ENCODE measurements around the gene MPC2. TPM values are rescaled to one million over a fixed set of nuclear protein-coding genes. Genes with fewer than 3 reads are reported as not detected.

The MPC2 gene
- total and polyA plus RNA-seq, 3 donors from 2014 or later, result 106 to 596 (median 185) TPM

DNA sequence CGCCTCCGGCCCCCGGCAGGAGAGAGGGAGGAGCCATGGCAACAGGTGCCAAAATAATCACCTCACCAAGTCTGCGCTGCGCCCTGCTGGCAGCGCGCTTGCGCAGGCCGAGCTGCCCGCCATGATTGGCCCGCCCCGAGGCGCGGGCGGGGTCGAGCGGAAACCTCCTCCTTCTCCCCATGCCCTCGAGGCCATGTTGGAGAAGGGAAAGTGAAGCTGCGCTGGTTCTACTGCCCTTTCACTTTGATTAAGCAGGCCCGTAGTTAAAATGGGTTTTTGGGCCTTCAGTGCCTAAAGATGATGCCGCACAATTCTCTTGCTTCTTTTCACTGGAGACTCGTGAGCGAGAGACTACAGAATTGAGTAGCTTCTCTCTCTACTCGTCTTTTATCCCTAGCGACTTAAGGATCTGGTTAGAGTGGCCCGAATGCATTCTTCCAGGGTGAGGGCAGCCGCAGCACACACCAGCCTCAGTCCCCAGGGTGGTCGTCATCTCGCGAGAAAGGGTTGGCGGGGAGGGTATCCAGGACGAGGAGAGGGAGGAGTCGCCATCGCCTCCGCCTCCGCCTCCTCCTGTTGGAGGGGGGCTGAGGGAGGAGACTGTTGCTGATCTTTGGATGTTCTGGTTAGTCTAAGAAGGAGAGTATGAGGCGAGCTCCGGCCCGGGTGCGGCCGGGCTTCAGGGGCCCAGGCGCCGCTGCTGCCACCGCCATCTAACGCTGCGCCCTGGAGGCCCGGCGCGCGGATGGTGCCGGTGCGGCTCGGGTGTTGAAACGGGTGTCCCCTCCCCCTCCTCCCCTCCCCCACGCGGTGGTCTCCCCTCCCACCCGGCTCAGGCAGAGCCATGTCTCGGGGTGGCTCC lies 573 bp downstream of the MPC2 start, which contains the start of gene DCAF6:
Gene DCAF6 (plus strand): TSS at position 616 of the 862 bp plus-strand sequence. CDS start 229 bp downstream, at position 845.
- Histone ChIP-seq H3K36me3 (ENCODE audit: low read depth, missing control alignments) (no peaks in the 10 kb centered on the region), H3K27ac (peak within 1 kb of the TSS; percentile 94 to 99), H3K9me3 (no peaks in the 10 kb centered on the region), H3K4me3 (peak within 1 kb of the TSS; percentile 94 to 96), H3K4me1 (peaks cover 22% of the 10 kb centered on the region), H3K27me3 (no peaks in the 10 kb centered on the region)
- TF ChIP-seq, protein P1, sequence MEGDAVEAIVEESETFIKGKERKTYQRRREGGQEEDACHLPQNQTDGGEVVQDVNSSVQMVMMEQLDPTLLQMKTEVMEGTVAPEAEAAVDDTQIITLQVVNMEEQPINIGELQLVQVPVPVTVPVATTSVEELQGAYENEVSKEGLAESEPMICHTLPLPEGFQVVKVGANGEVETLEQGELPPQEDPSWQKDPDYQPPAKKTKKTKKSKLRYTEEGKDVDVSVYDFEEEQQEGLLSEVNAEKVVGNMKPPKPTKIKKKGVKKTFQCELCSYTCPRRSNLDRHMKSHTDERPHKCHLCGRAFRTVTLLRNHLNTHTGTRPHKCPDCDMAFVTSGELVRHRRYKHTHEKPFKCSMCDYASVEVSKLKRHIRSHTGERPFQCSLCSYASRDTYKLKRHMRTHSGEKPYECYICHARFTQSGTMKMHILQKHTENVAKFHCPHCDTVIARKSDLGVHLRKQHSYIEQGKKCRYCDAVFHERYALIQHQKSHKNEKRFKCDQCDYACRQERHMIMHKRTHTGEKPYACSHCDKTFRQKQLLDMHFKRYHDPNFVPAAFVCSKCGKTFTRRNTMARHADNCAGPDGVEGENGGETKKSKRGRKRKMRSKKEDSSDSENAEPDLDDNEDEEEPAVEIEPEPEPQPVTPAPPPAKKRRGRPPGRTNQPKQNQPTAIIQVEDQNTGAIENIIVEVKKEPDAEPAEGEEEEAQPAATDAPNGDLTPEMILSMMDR (IDR thresholded peaks at IDR 0.05), result no peak
- TF ChIP-seq POLR2A (IDR thresholded peaks at IDR 0.05), result peak; percentile 41
- intact Hi-C loops (cut with DNase I; ENCODE audit: low total_unique reads), result no loop called here
- DNase-seq, result peak; percentile 97
- WGBS, 2 donors, result 0 to 1% methylated on average over 29 to 52 of the region's 58 CpGs

- DNase-seq, result peak; percentile 43
- Histone ChIP-seq H3K4me3 (peak overlapping the region; percentile 94 to 96), H3K9me3 (no peaks in the 10 kb centered on the region), H3K36me3 (ENCODE audit: low read depth, missing control alignments) (no peaks in the 10 kb centered on the region), H3K4me1 (peaks cover 22% of the 10 kb centered on the region), H3K27ac (peak overlapping the region; percentile 94 to 99), H3K27me3 (no peaks in the 10 kb centered on the region)
- WGBS, 2 donors, result 0 to 1% methylated on average over 26 to 36 of the region's 45 CpGs
- TF ChIP-seq, protein P1 (IDR thresholded peaks at IDR 0.05), result no peak
- TF ChIP-seq POLR2A (IDR thresholded peaks at IDR 0.05), result peak; percentile 79
- intact Hi-C loops (cut with DNase I; ENCODE audit: low total_unique reads), result no loop called here
Measured at GRCh38 chr1:167935216-167936067, 1.4 kb downstream of the MPC2 start.

DNA sequence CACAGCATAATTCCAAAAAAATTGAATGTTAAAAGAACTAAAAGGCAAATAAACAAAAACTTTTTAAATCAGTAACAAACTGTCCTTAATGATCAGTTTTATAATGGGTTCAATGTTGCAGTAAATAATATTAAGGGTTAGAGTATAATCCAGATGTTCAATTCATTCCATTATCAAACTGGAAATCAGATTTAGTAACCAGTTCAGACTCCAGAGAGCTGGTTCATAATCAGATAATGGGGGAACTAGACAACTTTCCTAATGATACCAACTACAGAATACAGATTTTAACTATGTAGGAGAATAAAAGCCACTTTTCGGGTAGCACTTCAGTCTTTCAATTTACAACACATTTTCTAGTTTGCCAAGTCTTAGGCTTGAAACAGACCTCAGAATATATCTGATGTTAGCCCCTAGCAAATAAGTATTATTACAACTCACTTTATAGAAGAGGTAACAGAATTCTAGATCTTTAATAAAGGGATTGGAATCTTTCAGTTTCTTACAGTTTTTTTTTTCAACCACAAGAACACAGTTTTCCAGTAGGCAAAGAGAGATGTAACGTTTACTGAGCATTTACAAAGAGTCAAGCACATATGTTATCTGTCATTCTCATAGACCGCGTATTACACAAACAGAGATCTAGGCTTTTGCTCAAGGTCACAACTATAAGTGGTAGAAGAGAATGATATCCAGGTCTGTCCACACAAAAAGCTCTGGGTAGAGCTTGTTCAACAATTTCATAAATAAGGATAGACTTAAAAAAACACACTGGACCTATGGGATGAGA lies 2.3 kb downstream of the MPC2 start:
- Histone ChIP-seq H3K4me1 (peaks cover 22% of the 10 kb centered on the region), H3K27me3 (no peaks in the 10 kb centered on the region), H3K9me3 (no peaks in the 10 kb centered on the region), H3K36me3 (ENCODE audit: low read depth, missing control alignments) (no peaks in the 10 kb centered on the region), H3K27ac (peak overlapping the region; percentile 94 to 99), H3K4me3 (peak overlapping the region; percentile 94 to 96)
- no peak for DNase-seq
- WGBS, 2 donors, result 6 to 8% methylated on average over 4 of the region's 4 CpGs
- no peak for TF ChIP-seq POLR2A (IDR thresholded peaks at IDR 0.05)
- intact Hi-C loops (cut with DNase I; ENCODE audit: low total_unique reads), result no loop called here

GRCh38 chr1:167933788-167934187 lies 3.1 kb downstream of the MPC2 start:
- Histone ChIP-seq H3K36me3 (ENCODE audit: low read depth, missing control alignments) (no peaks in the 10 kb centered on the region), H3K9me3 (no peaks in the 10 kb centered on the region), H3K27ac (peak overlapping the region in 1 of 2 donors; percentile 94), H3K4me1 (peaks cover 20% of the 10 kb centered on the region), H3K27me3 (no peaks in the 10 kb centered on the region), H3K4me3 (no peak overlapping the region)
- 36 to 39% methylated on average over 4 of the region's 4 CpGs for WGBS, 2 donors
- DNase-seq, result no peak
- intact Hi-C loops (cut with DNase I; ENCODE audit: low total_unique reads), result no loop called here
- TF ChIP-seq, protein P1 (IDR thresholded peaks at IDR 0.05), result no peak
- no peak for TF ChIP-seq POLR2A (IDR thresholded peaks at IDR 0.05)
